Measurements from ENCODE around the gene CDH12. TPM values are rescaled to one million over a fixed set of nuclear protein-coding genes. Genes with fewer than 3 reads are reported as not detected.

The CDH12 gene
- total RNA-seq, 1 donor from 2014 or later = not detected

DNA sequence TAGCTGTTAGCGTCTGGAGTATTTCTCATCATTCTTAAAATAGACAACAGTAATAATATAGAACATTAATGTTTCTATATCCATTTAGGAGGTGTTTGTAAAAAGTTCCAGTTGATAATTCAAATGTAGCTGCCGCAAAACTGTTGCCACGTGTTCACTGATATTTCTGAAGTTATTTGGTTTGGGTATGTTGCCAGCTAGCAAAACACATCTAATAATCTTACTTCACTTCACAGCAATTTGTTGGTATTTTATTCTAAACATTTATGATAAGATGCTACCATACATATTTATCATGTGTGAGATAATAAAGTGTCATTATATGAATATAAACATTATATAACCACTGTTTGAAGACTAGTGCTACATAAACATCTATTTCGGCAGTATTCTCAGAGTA is 101.6 kb downstream of the CDH12 start:
- H3K9me3 ChIP-seq (ENCODE audit: insufficient read depth, low read depth, low read length) = no peaks in the 10 kb centered on the region
- no peak overlapping the region for H3K4me2 ChIP-seq (ENCODE audit: low read length)
- H3K9me3 Mint-ChIP-seq (ENCODE audit: unreplicated experiment) = no peaks in the 10 kb centered on the region
- H2AFZ ChIP-seq (ENCODE audit: low read depth, low read length) = no peak overlapping the region
- no peak overlapping the region for H3K27ac ChIP-seq (ENCODE audit: low read depth, low read length)
- no peaks in the 10 kb centered on the region for H3K27me3 ChIP-seq (ENCODE audit: insufficient read depth, low read length)
- no peaks in the 10 kb centered on the region for H3K36me3 Mint-ChIP-seq (ENCODE audit: low read depth, unreplicated experiment)
- H3K9ac ChIP-seq (ENCODE audit: low read length) = no peak overlapping the region
- H3K36me3 ChIP-seq (ENCODE audit: insufficient read depth, low read length) = no peaks in the 10 kb centered on the region
- H3K4me1 Mint-ChIP-seq (ENCODE audit: low read depth, unreplicated experiment) = no peaks in the 10 kb centered on the region
- H4K20me1 ChIP-seq (ENCODE audit: insufficient read depth, low read length) = no peaks in the 10 kb centered on the region
- no peaks in the 10 kb centered on the region for H3K27me3 Mint-ChIP-seq (ENCODE audit: low read depth, unreplicated experiment)
- H3K4me1 ChIP-seq (ENCODE audit: insufficient read depth, low read length) = no peaks in the 10 kb centered on the region
- no peak for FAIRE-seq
- H3K4me3 Mint-ChIP-seq (ENCODE audit: unreplicated experiment) = no peak overlapping the region
- DNase-seq (ENCODE audit: low read depth) = no peak
- no peak overlapping the region for H3K27ac Mint-ChIP-seq (ENCODE audit: unreplicated experiment)
- no peak overlapping the region for H3K4me3 ChIP-seq (ENCODE audit: insufficient read depth, low read depth, low read length)
- no peak for TF ChIP-seq EZH2 (IDR thresholded peaks at IDR 0.05; ENCODE audit: insufficient read depth, low read length)
- TF ChIP-seq, protein P1, sequence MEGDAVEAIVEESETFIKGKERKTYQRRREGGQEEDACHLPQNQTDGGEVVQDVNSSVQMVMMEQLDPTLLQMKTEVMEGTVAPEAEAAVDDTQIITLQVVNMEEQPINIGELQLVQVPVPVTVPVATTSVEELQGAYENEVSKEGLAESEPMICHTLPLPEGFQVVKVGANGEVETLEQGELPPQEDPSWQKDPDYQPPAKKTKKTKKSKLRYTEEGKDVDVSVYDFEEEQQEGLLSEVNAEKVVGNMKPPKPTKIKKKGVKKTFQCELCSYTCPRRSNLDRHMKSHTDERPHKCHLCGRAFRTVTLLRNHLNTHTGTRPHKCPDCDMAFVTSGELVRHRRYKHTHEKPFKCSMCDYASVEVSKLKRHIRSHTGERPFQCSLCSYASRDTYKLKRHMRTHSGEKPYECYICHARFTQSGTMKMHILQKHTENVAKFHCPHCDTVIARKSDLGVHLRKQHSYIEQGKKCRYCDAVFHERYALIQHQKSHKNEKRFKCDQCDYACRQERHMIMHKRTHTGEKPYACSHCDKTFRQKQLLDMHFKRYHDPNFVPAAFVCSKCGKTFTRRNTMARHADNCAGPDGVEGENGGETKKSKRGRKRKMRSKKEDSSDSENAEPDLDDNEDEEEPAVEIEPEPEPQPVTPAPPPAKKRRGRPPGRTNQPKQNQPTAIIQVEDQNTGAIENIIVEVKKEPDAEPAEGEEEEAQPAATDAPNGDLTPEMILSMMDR (IDR thresholded peaks at IDR 0.05; ENCODE audit: insufficient read depth, low read depth, low read length) = no peak
- H3K79me2 ChIP-seq (ENCODE audit: insufficient read depth, low read length) = no peaks in the 10 kb centered on the region

DNA sequence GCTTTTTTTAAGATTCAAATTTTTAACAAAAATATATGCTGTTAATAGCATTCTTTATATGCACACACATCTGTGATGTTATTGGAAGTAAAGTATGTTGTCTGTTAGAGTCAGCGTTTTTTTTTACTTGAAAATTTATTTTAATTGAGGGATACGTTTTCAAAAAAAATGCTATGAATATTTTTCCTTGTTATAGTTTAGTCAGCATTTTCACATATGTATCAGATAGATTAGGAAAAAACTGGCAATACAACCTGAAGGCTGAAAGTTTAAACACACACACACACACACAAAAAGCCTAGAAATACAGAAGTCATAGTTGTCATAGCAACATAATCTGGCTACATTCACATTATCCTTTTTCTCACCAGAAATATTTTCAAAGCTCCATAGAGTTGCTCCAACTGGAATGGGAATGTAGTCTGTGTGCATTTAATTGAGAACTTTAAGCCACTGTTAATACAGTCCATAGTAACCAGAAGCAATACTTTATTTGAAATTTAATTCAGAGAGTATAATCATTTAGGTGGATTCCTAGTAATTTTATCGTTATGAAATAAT is 116.6 kb downstream of the CDH12 start:
- no peaks in the 10 kb centered on the region for H3K36me3 ChIP-seq (ENCODE audit: insufficient read depth, low read length)
- no peak overlapping the region for H3K4me3 ChIP-seq (ENCODE audit: insufficient read depth, low read depth, low read length)

DNA sequence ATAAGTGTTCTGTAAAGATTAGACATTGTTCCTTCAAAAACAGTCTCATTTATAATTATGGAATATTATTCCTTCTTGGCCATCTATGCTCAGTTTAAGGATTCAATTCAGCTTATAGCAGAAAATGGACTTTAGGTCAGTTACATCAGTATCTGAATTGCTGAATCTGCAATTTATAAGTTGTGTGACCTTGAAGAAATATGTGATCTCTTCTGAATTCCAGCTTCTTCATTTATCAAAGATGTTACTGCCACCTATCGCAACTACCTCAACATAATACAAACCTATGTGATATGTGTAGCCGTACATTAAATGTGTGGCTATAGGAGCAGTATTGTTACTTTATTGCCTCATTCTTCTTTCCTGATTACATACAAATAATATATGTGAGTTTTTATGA is 118.2 kb downstream of the CDH12 start:
- H3K27me3 ChIP-seq (ENCODE audit: insufficient read depth, low read length) = no peaks in the 10 kb centered on the region
- H4K20me1 ChIP-seq (ENCODE audit: insufficient read depth, low read length) = no peaks in the 10 kb centered on the region
- FAIRE-seq (no peak), DNase-seq (ENCODE audit: low read depth) (no peak)
- H3K79me2 ChIP-seq (ENCODE audit: insufficient read depth, low read length) = no peaks in the 10 kb centered on the region
- H3K36me3 Mint-ChIP-seq (ENCODE audit: low read depth, unreplicated experiment) = no peaks in the 10 kb centered on the region
- H3K27ac Mint-ChIP-seq (ENCODE audit: unreplicated experiment) = no peak overlapping the region
- H3K9ac ChIP-seq (ENCODE audit: low read length) = no peak overlapping the region
- H2AFZ ChIP-seq (ENCODE audit: low read depth, low read length) = no peak overlapping the region
- H3K4me1 Mint-ChIP-seq (ENCODE audit: low read depth, unreplicated experiment) = no peaks in the 10 kb centered on the region
- no peaks in the 10 kb centered on the region for H3K4me1 ChIP-seq (ENCODE audit: insufficient read depth, low read length)
- H3K27me3 Mint-ChIP-seq (ENCODE audit: low read depth, unreplicated experiment) = no peaks in the 10 kb centered on the region
- no peak overlapping the region for H3K4me2 ChIP-seq (ENCODE audit: low read length)
- H3K27ac ChIP-seq (ENCODE audit: low read depth, low read length) = no peak overlapping the region
- H3K4me3 ChIP-seq (ENCODE audit: insufficient read depth, low read depth, low read length) = no peak overlapping the region
- H3K4me3 Mint-ChIP-seq (ENCODE audit: unreplicated experiment) = no peak overlapping the region
- H3K36me3 ChIP-seq (ENCODE audit: insufficient read depth, low read length) = no peaks in the 10 kb centered on the region
- TF ChIP-seq, protein P1 (IDR thresholded peaks at IDR 0.05; ENCODE audit: insufficient read depth, low read depth, low read length) = no peak
- no peak for TF ChIP-seq EZH2 (IDR thresholded peaks at IDR 0.05; ENCODE audit: insufficient read depth, low read length)
- no peaks in the 10 kb centered on the region for H3K9me3 Mint-ChIP-seq (ENCODE audit: unreplicated experiment)
- no peaks in the 10 kb centered on the region for H3K9me3 ChIP-seq (ENCODE audit: insufficient read depth, low read depth, low read length)

More for the DNA sequence above, 116.6 kb downstream of the CDH12 start:
- Mint-ChIP-seq H3K36me3 (ENCODE audit: low read depth, unreplicated experiment) (no peaks in the 10 kb centered on the region), H3K4me3 (ENCODE audit: unreplicated experiment) (no peak overlapping the region), H3K27me3 (ENCODE audit: low read depth, unreplicated experiment) (no peaks in the 10 kb centered on the region), H3K27ac (ENCODE audit: unreplicated experiment) (no peak overlapping the region), H3K4me1 (ENCODE audit: low read depth, unreplicated experiment) (no peaks in the 10 kb centered on the region), H3K9me3 (ENCODE audit: unreplicated experiment) (no peaks in the 10 kb centered on the region)
- Histone ChIP-seq H3K27me3 (ENCODE audit: insufficient read depth, low read length) (no peaks in the 10 kb centered on the region), H3K4me1 (ENCODE audit: insufficient read depth, low read length) (no peaks in the 10 kb centered on the region), H3K4me2 (ENCODE audit: low read length) (no peak overlapping the region), H3K27ac (ENCODE audit: low read depth, low read length) (no peak overlapping the region), H3K79me2 (ENCODE audit: insufficient read depth, low read length) (no peaks in the 10 kb centered on the region), H3K9me3 (ENCODE audit: insufficient read depth, low read depth, low read length) (no peaks in the 10 kb centered on the region), H3K9ac (ENCODE audit: low read length) (no peak overlapping the region), H2AFZ (ENCODE audit: low read depth, low read length) (no peak overlapping the region), H4K20me1 (ENCODE audit: insufficient read depth, low read length) (no peaks in the 10 kb centered on the region)
- FAIRE-seq (no peak), DNase-seq (ENCODE audit: low read depth) (no peak)
- TF ChIP-seq EZH2 (IDR thresholded peaks at IDR 0.05; ENCODE audit: insufficient read depth, low read length) = no peak
- TF ChIP-seq, protein P1 (IDR thresholded peaks at IDR 0.05; ENCODE audit: insufficient read depth, low read depth, low read length) = no peak
